Ovary (tissue), 3 donors: Measurements from ENCODE around the gene PKP3.

Experiments used
- CTCF ChIP-seq, 3 donors: fragments of 450-650 bp in 2 of 3; fragments of 200-600 bp in 1 of 3; IDR thresholded peaks; one replicate each; pipeline versions ENCODE4 v1.5.1 to v1.8.0; 2016 to 2022; ENCODE audit warnings: antibody characterized with exemption in 3 of 3, mild to moderate bottlenecking in 1 of 3
- EP300 ChIP-seq: sonication (generic); formaldehyde crosslinking; IDR thresholded peaks from one replicate; pipeline ENCODE4 v1.6.1; 2017; ENCODE audit warnings: antibody characterized with exemption
- POLR2A ChIP-seq: fragments of 450-650 bp; IDR thresholded peaks from one replicate; pipeline ENCODE4 v1.6.1; 2017; ENCODE audit warnings: antibody characterized with exemption, mild to moderate bottlenecking, moderate library complexity
- donor health status: DM: no; HTN: no; CAD: no.

- no peak for TF ChIP-seq POLR2A
- TF ChIP-seq CTCF (IDR thresholded peaks at IDR 0.05): no peak
- TF ChIP-seq EP300: no peak
These were observed 2.5 kb downstream of the PKP3 start for GRCh38 chr11:396511-396947.
